ENCODE results near the gene INAFM2. TPM values are rescaled to one million over a fixed set of nuclear protein-coding genes. Genes with fewer than 3 reads are reported as not detected.

INAFM2 gene
- total RNA-seq, 2 experiments from 2014 or later: 6.8 to 7.0 TPM

DNA sequence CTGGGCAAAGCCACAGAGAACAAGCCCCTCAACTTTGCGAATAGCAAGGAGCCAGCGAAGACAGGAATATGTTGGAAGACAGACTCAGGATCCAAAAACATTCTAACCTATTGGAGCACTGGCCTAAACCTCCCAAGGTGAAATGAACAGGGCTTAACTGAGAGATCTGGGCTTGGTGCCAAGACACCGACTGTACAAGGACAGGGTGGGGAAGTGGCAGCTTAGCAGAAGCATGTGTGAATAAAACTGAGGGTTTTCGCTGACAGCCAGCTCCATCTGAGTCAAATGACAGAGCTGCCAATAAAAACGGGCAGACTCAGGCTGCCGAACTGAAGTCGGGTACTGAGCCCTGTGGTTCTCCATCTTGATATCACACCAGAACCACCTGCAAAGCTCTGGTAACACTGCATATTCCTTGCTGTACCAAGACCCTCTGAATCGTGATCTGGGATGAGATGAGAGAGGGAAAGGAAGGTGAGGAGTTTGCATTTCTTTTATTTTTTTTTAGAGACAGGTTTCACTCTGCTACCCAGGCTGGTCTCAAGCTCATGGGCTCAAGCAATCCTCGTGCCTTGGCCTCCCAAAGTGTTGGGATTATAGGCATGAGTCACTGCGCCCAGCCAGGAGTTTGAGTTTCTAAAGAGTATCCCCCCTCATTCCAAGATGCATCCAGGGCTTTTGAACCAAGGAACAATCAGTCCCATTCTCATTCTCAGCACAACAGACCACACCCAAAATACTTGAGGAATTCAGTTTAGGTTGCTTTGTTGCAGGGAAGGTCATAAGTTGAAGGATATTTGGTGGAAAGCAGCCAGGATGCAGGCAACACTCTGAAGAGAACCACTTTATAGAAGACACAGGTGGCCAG lies 9.7 kb upstream of the INAFM2 start:
- no peaks in the 10 kb centered on the region for H3K9me3 ChIP-seq (ENCODE audit: control insufficient read depth in 1 of 2, insufficient read depth in 1 of 2, low read length in 2 of 2)
- H3K27me3 Mint-ChIP-seq: no peaks in the 10 kb centered on the region
- peak overlapping the region; percentile 50 for H3K4me3 Mint-ChIP-seq
- no peaks in the 10 kb centered on the region for H3K9me3 Mint-ChIP-seq
- H3K4me3 ChIP-seq (ENCODE audit: low read length): no peak overlapping the region
- TF ChIP-seq, protein P1, sequence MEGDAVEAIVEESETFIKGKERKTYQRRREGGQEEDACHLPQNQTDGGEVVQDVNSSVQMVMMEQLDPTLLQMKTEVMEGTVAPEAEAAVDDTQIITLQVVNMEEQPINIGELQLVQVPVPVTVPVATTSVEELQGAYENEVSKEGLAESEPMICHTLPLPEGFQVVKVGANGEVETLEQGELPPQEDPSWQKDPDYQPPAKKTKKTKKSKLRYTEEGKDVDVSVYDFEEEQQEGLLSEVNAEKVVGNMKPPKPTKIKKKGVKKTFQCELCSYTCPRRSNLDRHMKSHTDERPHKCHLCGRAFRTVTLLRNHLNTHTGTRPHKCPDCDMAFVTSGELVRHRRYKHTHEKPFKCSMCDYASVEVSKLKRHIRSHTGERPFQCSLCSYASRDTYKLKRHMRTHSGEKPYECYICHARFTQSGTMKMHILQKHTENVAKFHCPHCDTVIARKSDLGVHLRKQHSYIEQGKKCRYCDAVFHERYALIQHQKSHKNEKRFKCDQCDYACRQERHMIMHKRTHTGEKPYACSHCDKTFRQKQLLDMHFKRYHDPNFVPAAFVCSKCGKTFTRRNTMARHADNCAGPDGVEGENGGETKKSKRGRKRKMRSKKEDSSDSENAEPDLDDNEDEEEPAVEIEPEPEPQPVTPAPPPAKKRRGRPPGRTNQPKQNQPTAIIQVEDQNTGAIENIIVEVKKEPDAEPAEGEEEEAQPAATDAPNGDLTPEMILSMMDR (IDR thresholded peaks at IDR 0.05): no peak
- H3K27me3 ChIP-seq (ENCODE audit: control insufficient read depth in 1 of 2, insufficient read depth in 2 of 2, low read length in 2 of 2): no peaks in the 10 kb centered on the region
- peaks cover 36% of the 10 kb centered on the region for H3K4me1 ChIP-seq (ENCODE audit: insufficient read depth, low read length)
- no peak overlapping the region for H3K27ac ChIP-seq (ENCODE audit: low read depth in 1 of 2, low read length in 2 of 2)
- H3K4me1 Mint-ChIP-seq (ENCODE audit: low read depth): peaks cover 30% of the 10 kb centered on the region
- ATAC-seq (ENCODE audit: poor library complexity) (peak; percentile 67), DNase-seq (peak in 7 of 14 experiments; percentile 23 to 84 (median 67))
- CTCF ChIA-PET: interaction anchor here (1.3 to 4.5 kb wide), 3 partner anchors 9 to 39 kb away, joined by 4 to 14 read pairs (median 4); partner anchors contain the start of gene INAFM2
- POLR2A ChIA-PET: interaction anchor here (0.7 kb wide), 2 partner anchors 9 to 63 kb away, joined by 3 read pairs; no protein-coding TSS in a partner anchor
- peaks cover 2% of the 10 kb centered on the region for H3K36me3 Mint-ChIP-seq (ENCODE audit: low read depth)
- intact Hi-C loops (cut with DNase I, micrococcal nuclease): no loop called here
- H3K27ac Mint-ChIP-seq: no peak overlapping the region
- no peaks in the 10 kb centered on the region for H3K36me3 ChIP-seq (ENCODE audit: insufficient read depth, low read length)

DNA sequence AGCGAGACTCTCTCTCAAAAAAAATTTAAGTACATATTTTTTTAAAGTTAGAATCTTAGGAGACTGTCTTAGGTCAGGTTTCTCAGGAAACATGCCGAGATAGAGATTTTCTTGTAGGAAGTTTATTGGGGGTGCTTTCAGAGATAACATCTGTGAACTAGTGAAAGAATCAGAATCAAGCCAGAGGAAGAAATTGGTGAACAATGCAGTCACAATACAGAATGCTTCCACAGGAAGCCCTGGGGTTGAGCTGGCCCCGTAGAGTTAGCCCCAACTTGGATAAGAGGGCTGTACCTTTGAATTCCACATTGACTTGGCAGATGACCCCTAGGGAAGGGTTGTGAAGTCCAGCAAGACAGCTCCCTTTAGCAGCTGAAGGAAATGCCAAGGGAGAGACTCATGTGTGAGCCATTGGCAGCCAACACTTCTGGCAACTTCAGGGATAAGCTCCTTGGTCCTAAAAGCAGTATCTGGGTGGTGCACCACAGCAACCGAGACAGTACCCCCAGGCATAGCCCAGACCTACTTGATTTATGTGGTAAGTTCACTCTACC lies 8.7 kb upstream of the INAFM2 start:
- TF ChIP-seq, protein P1 (IDR thresholded peaks at IDR 0.05): no peak
- peaks cover 25% of the 10 kb centered on the region for H3K4me1 ChIP-seq (ENCODE audit: insufficient read depth, low read length)
- no peak overlapping the region for H3K27ac Mint-ChIP-seq
- H3K4me1 Mint-ChIP-seq (ENCODE audit: low read depth): peaks cover 20% of the 10 kb centered on the region
- no peaks in the 10 kb centered on the region for H3K36me3 ChIP-seq (ENCODE audit: insufficient read depth, low read length)
- ChIA-PET POLR2A (interaction anchor here (0.6 kb wide), 1 partner anchor 88 kb away, joined by 3 read pairs; no protein-coding TSS in a partner anchor), CTCF (interaction anchor here (0.9 to 1.4 kb wide), 2 partner anchors 8 to 36 kb away, joined by 3 to 4 read pairs; partner anchors contain the start of gene INAFM2)
- H3K36me3 Mint-ChIP-seq (ENCODE audit: low read depth): no peaks in the 10 kb centered on the region
- no peak overlapping the region for H3K4me3 Mint-ChIP-seq
- no peaks in the 10 kb centered on the region for H3K9me3 Mint-ChIP-seq
- no peak overlapping the region for H3K4me3 ChIP-seq (ENCODE audit: low read length)
- no peaks in the 10 kb centered on the region for H3K27me3 ChIP-seq (ENCODE audit: control insufficient read depth in 1 of 2, insufficient read depth in 2 of 2, low read length in 2 of 2)
- H3K27me3 Mint-ChIP-seq: no peaks in the 10 kb centered on the region
- DNase-seq (no peak), ATAC-seq (ENCODE audit: poor library complexity) (no peak)
- H3K9me3 ChIP-seq (ENCODE audit: control insufficient read depth in 1 of 2, insufficient read depth in 1 of 2, low read length in 2 of 2): no peaks in the 10 kb centered on the region
- intact Hi-C loops (cut with DNase I, micrococcal nuclease): no loop called here
- H3K27ac ChIP-seq (ENCODE audit: low read depth in 1 of 2, low read length in 2 of 2): no peak overlapping the region

DNA sequence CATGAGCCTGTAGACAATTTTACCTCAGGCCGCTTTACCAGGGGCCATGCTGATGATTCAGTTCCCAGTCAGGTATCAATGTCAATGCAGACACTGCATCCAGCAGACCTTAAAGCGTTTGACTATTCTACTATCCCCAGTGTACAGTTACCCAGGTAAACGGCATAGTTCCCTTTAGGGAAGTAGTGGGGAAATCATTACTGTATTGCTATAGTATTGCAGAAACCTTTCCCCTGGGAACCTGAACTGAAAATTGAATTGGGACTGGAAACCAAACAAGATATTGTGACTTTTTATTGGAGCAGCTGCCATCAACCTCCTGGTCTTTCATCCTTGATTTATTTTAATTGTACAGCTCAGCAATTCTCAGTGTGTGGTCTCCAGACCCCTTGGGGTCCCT lies 6.6 kb upstream of the INAFM2 start:
- Mint-ChIP-seq H3K9me3 (no peaks in the 10 kb centered on the region), H3K36me3 (ENCODE audit: low read depth) (no peaks in the 10 kb centered on the region), H3K27ac (no peak overlapping the region), H3K27me3 (no peaks in the 10 kb centered on the region), H3K4me3 (no peak overlapping the region), H3K4me1 (ENCODE audit: low read depth) (peaks cover 22% of the 10 kb centered on the region)
- intact Hi-C loops (cut with DNase I, micrococcal nuclease): no loop called here
- Histone ChIP-seq H3K4me1 (ENCODE audit: insufficient read depth, low read length) (peaks cover 24% of the 10 kb centered on the region), H3K36me3 (ENCODE audit: insufficient read depth, low read length) (no peaks in the 10 kb centered on the region), H3K27ac (ENCODE audit: low read depth in 1 of 2, low read length in 2 of 2) (no peak overlapping the region), H3K27me3 (ENCODE audit: control insufficient read depth in 1 of 2, insufficient read depth in 2 of 2, low read length in 2 of 2) (no peaks in the 10 kb centered on the region), H3K9me3 (ENCODE audit: control insufficient read depth in 1 of 2, insufficient read depth in 1 of 2, low read length in 2 of 2) (no peaks in the 10 kb centered on the region), H3K4me3 (ENCODE audit: low read length) (no peak overlapping the region)
- ATAC-seq (ENCODE audit: poor library complexity): no peak
- ChIA-PET POLR2A (interaction anchor here (1.3 kb wide), 1 partner anchor 10 kb away, joined by 4 read pairs; no protein-coding TSS in a partner anchor), CTCF (interaction anchor here (0.9 to 3.5 kb wide), 3 partner anchors 9 to 105 kb away, joined by 3 to 14 read pairs (median 8); partner anchors contain the start of gene PLCB2)
- DNase-seq: no peak
- TF ChIP-seq, protein P1 (IDR thresholded peaks at IDR 0.05): no peak
